Mucosa of stomach (tissue), 1 donor: Measurements from ENCODE around the gene ANTXR1.

Experiments
- H3K27me3 ChIP-seq: one replicate; pipeline ENCODE4 v1.7.0; 2013; ENCODE audit warnings: mild to moderate bottlenecking, low read length; ENCODE audit not compliant: control insufficient read depth, insufficient read depth
- H3K36me3 ChIP-seq: one replicate; pipeline ENCODE4 v1.7.0; 2013; ENCODE audit warnings: low read length; ENCODE audit not compliant: control insufficient read depth, insufficient read depth
- H3K4me1 ChIP-seq: one replicate; pipeline ENCODE4 v1.7.0; 2013; ENCODE audit warnings: mild to moderate bottlenecking, low read length; ENCODE audit not compliant: control insufficient read depth, insufficient read depth
- H3K4me3 ChIP-seq: one replicate; pipeline ENCODE4 v1.7.0; 2013; ENCODE audit warnings: low read length
- H3K9ac ChIP-seq: one replicate; pipeline ENCODE4 v1.7.0; 2013; ENCODE audit warnings: mild to moderate bottlenecking, low read length, moderate library complexity
- H3K9me3 ChIP-seq: one replicate; pipeline ENCODE4 v1.7.0; 2013; ENCODE audit warnings: mild to moderate bottlenecking, low read length, moderate library complexity; ENCODE audit not compliant: control insufficient read depth
- donor health status: Pancreatic carcinoma.

Gene ANTXR1

GRCh38 chr2:69097148-69097610 lies 84.2 kb downstream of the ANTXR1 start:
- Histone ChIP-seq H3K4me3 (no peak overlapping the region), H3K9me3 (no peaks in the 10 kb centered on the region), H3K4me1 (no peaks in the 10 kb centered on the region), H3K9ac (no peak overlapping the region), H3K27me3 (no peaks in the 10 kb centered on the region), H3K36me3 (no peaks in the 10 kb centered on the region)

DNA sequence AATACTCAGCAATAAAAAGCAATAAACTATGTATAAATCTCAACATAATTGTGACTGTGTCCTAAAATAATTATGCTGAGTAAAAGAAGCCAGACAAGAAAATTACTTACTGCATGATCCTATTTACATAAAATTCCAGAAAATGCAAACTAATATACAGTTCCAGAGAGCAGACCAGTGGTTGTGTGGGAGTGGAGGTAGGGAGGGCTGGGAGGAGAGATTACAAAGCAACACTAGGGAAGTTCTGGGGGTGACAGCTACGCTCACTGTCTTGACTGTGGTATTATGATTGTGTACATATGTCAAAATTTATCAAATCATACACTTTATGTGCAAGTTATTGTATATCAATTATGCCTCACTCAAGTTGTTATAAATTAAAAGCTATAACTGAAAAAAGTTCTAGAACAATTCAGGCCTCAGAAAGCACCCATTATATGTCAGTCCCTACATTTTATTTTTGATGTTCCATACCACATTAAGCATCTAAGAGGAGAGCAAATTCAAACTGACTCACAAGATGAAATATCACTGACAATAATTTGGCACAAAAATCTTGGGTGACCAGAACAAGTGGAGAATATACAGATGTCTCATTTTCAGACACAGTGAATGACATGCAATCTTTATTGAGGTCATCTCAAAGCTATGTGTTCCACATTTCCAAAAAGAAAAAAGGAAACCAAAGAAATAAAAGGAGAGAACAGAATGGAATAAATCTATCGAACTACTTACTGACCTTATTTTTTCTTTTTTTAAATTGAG lies 85.1 kb downstream of the ANTXR1 start:
- Histone ChIP-seq H3K4me1 (no peaks in the 10 kb centered on the region), H3K9ac (no peak overlapping the region), H3K4me3 (no peak overlapping the region), H3K36me3 (no peaks in the 10 kb centered on the region), H3K27me3 (no peaks in the 10 kb centered on the region), H3K9me3 (no peaks in the 10 kb centered on the region)

GRCh38 chr2:69099541-69099940 lies 86.6 kb downstream of the ANTXR1 start:
- Histone ChIP-seq H3K9me3 (no peaks in the 10 kb centered on the region), H3K9ac (no peak overlapping the region), H3K36me3 (no peaks in the 10 kb centered on the region), H3K4me3 (no peak overlapping the region), H3K27me3 (no peaks in the 10 kb centered on the region), H3K4me1 (no peaks in the 10 kb centered on the region)

DNA sequence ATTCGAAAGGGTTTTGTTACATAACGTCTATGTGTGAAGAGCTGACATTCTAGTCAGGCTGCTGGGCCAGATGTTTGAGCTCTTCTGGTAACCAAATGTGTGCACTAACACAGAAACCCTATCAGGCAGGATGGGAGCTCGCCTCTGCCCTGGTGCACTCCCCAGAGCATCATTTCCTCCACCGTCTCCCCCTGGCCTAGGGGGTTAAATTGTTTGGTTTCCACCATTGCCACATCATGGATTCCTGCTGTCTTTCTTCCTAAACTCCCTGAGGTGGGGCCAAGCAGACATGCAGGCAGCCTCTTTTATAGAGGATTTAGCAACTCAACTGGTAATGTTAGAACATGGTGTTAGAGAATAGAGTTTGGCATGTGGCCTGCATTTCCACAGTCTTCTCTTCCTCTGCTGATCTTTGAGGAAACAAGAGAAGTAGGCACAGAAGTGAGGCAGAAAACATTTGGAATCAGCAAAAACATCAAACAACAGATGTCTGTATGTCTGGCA lies 87.3 kb downstream of the ANTXR1 start:
- Histone ChIP-seq H3K9me3 (no peaks in the 10 kb centered on the region), H3K4me1 (no peaks in the 10 kb centered on the region), H3K27me3 (no peaks in the 10 kb centered on the region), H3K4me3 (no peak overlapping the region), H3K36me3 (no peaks in the 10 kb centered on the region), H3K9ac (no peak overlapping the region)

- H3K27me3 ChIP-seq = no peaks in the 10 kb centered on the region
Observed at GRCh38 chr2:69102041-69102593, 89.1 kb downstream of the ANTXR1 start.

GRCh38 chr2:69103419-69103818 lies 90.4 kb downstream of the ANTXR1 start:
- no peaks in the 10 kb centered on the region for H3K36me3 ChIP-seq
- H3K9me3 ChIP-seq = no peaks in the 10 kb centered on the region
- H3K27me3 ChIP-seq = no peaks in the 10 kb centered on the region
- no peak overlapping the region for H3K4me3 ChIP-seq
- no peak overlapping the region for H3K9ac ChIP-seq
- no peaks in the 10 kb centered on the region for H3K4me1 ChIP-seq

More at GRCh38 chr2:69102041-69102593, 89.1 kb downstream of the ANTXR1 start:
- no peaks in the 10 kb centered on the region for H3K36me3 ChIP-seq
- H3K4me3 ChIP-seq = no peak overlapping the region
- no peaks in the 10 kb centered on the region for H3K9me3 ChIP-seq
- H3K4me1 ChIP-seq = no peaks in the 10 kb centered on the region
- no peak overlapping the region for H3K9ac ChIP-seq

DNA sequence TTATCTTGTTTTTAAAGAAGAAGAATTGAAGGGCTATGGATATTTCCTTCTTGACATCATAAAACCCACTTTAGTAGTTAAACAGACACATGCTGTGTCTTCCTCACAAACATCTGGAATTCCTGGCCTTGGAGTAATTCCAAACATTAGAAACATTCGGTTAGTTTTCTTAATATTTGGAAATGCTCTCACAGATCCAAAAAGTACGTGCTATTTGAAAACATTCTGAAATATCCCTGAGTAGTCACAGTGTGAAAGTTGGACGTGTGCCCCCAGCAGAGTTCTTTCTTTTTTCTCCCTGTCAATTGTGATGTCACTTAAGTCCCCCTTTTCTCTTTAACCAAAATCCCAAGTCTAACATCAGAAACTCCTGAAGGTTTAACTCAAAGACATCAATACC lies 91.3 kb downstream of the ANTXR1 start:
- Histone ChIP-seq H3K9me3 (no peaks in the 10 kb centered on the region), H3K36me3 (no peaks in the 10 kb centered on the region), H3K27me3 (no peaks in the 10 kb centered on the region), H3K4me3 (no peak overlapping the region), H3K4me1 (no peaks in the 10 kb centered on the region), H3K9ac (no peak overlapping the region)

GRCh38 chr2:69109255-69109654 lies 96.3 kb downstream of the ANTXR1 start:
- Histone ChIP-seq H3K36me3 (no peaks in the 10 kb centered on the region), H3K9me3 (no peaks in the 10 kb centered on the region), H3K9ac (no peak overlapping the region), H3K27me3 (no peaks in the 10 kb centered on the region), H3K4me3 (no peak overlapping the region), H3K4me1 (no peaks in the 10 kb centered on the region)

DNA sequence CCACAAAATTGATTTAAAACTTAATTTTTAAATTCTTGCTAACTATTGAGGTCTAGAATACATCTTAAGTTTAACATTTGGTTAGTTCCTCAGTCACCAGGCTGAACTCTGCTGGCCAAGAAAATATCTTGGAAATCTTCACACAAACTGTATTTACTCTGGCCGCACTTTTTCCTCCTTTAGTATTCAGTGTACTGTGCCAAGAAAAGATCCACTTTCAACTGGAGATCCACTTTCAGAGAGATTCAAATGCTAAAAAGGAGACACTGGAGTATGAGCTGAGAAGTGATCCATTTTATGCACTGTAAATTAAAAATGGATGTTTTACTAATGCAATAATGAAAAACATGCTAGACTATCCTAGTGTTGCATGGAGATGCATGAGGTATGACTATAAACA lies 98.1 kb downstream of the ANTXR1 start:
- Histone ChIP-seq H3K27me3 (no peaks in the 10 kb centered on the region), H3K36me3 (no peaks in the 10 kb centered on the region), H3K9ac (no peak overlapping the region), H3K4me1 (no peaks in the 10 kb centered on the region), H3K9me3 (no peaks in the 10 kb centered on the region), H3K4me3 (no peak overlapping the region)

- Histone ChIP-seq H3K36me3 (no peaks in the 10 kb centered on the region), H3K4me1 (no peaks in the 10 kb centered on the region), H3K9me3 (no peaks in the 10 kb centered on the region), H3K27me3 (no peaks in the 10 kb centered on the region), H3K9ac (no peak overlapping the region), H3K4me3 (no peak overlapping the region)
Observed at GRCh38 chr2:69113627-69114026, 100.6 kb downstream of the ANTXR1 start.

GRCh38 chr2:69114534-69114933 lies 101.6 kb downstream of the ANTXR1 start:
- H3K36me3 ChIP-seq = no peaks in the 10 kb centered on the region
- no peaks in the 10 kb centered on the region for H3K9me3 ChIP-seq
- H3K9ac ChIP-seq = no peak overlapping the region
- peaks cover 6% of the 10 kb centered on the region for H3K4me1 ChIP-seq
- no peaks in the 10 kb centered on the region for H3K27me3 ChIP-seq
- no peak overlapping the region for H3K4me3 ChIP-seq

DNA sequence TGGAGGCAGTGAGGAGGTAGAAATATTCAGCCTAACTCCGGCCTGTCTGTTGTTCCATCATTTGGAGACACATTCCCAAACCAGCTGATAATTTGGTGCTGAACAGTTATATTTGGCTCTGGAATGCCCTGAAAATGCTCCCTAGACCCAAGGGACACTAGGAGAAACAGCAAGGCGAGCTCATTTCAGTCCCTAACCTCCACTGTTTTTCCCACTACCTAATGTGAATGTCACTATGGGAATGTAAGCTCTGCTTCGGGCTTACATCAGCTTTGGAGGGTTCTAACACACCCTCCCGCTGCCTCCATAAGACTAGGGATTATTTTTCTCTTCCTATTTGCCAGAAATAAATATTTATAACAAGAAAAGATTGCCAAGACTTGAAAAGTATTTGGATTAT lies 103.5 kb downstream of the ANTXR1 start:
- peaks cover 8% of the 10 kb centered on the region for H3K4me1 ChIP-seq
- H3K4me3 ChIP-seq = no peak overlapping the region
- no peaks in the 10 kb centered on the region for H3K9me3 ChIP-seq
- no peak overlapping the region for H3K9ac ChIP-seq
- no peaks in the 10 kb centered on the region for H3K36me3 ChIP-seq
- no peaks in the 10 kb centered on the region for H3K27me3 ChIP-seq
